ENCODE results near the gene CLDN25.

DNA sequence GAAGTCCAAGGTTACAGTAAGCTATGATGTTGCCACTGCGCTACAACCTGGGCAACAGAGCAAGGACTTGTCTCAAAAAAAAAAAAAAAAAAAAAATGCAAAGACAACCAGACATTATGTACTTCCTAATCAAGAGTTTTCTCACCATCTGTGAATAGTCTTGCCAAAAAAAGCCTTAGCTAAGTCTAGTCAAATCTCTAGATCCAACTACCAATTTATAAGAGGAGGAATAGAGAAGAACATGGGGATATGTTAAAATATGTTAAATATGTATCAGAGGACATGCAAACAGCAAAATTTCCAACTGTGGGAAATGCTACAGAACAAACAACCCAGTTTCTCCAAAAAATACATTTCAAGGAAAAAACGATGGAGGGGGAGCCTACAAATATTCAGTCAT lies 50.2 kb downstream of the CLDN25 start:
- no peak for TF ChIP-seq SUZ12 (IDR thresholded peaks at IDR 0.05; ENCODE audit: extremely low read depth, insufficient read depth, insufficient read length)
- TF ChIP-seq YY1 (IDR thresholded peaks at IDR 0.05; ENCODE audit: insufficient read depth, insufficient read length), result no peak
- TF ChIP-seq ZNF274 (IDR thresholded peaks at IDR 0.05; ENCODE audit: low read depth, low read length), result no peak
